ENCODE results near the gene C1QC. TPM values are rescaled to one million over a fixed set of nuclear protein-coding genes. Genes with fewer than 3 reads are reported as not detected.

Gene C1QC
- total RNA-seq, 3 donors from 2014 or later: 0.38 to 0.74 (median 0.68) TPM

DNA sequence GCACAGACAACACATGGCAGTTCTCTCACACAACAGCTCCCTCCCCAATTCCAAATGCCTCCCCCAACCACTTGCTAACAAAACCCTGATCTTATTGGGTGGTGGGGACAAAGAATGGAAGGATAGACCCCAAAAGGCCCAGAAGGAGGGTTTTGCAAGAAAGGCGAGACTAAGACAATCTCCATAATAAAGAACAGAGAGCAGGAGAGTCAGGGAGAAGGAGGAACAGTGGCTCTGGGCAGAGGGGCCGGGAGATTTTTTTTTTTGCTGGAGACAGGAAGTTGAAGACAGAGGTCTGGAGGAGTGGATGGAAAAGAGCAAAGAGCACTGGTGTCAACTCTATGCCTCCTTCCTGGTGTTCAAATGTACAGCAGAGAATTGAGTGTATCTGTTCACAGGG lies 13.5 kb upstream of the C1QC start:
- H3K4me3 Mint-ChIP-seq: no peak overlapping the region
- ATAC-seq (no peak), DNase-seq (no peak)
- H3K27me3 Mint-ChIP-seq (ENCODE audit: low read depth): peaks cover 37% of the 10 kb centered on the region
- no peaks in the 10 kb centered on the region for H3K9me3 Mint-ChIP-seq
- H3K4me1 Mint-ChIP-seq (ENCODE audit: low read depth): no peaks in the 10 kb centered on the region
- H3K36me3 Mint-ChIP-seq (ENCODE audit: insufficient read depth): no peaks in the 10 kb centered on the region

DNA sequence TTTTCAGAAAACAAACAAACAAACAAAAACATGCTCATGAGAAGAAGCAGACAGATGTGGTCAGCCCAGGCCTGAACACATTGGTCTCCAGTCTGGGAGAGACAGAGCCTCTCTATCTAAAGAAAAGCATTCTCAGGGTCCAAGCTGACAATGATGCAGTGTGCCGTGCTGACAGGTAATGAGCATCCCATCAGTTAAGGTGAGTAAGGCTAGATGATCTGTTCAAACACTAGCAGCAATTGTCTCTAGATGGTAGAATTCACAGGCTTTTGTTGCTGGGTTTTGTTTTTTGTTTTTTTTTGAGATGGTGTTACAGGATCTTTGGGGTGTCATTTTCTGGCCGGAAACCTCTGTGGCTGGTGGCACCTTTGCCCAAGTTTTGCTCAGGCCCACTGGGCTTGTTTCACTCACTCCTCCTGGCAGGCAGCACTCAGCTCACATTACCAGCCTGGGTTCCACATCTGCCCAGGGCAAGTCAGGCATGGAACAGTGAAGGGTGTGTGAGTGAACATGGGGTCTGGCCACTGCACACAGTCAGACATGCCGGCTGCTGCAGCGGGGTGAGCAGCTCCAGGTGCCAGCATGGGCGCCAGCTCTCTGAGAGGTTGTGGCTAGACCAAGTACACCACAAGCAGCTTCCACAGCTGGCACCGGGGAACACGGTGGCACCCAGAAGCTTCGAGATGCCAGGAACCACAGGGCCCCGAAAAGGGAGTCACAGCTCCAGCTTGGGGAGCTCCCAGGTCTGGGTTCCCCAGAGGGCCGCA lies 9.6 kb upstream of the C1QC start:
- Mint-ChIP-seq H3K9me3 (no peaks in the 10 kb centered on the region), H3K4me3 (no peak overlapping the region), H3K4me1 (ENCODE audit: low read depth) (no peaks in the 10 kb centered on the region), H3K36me3 (ENCODE audit: insufficient read depth) (no peaks in the 10 kb centered on the region), H3K27me3 (ENCODE audit: low read depth) (peaks cover 20% of the 10 kb centered on the region)
- DNase-seq: no peak
- no peak for ATAC-seq

DNA sequence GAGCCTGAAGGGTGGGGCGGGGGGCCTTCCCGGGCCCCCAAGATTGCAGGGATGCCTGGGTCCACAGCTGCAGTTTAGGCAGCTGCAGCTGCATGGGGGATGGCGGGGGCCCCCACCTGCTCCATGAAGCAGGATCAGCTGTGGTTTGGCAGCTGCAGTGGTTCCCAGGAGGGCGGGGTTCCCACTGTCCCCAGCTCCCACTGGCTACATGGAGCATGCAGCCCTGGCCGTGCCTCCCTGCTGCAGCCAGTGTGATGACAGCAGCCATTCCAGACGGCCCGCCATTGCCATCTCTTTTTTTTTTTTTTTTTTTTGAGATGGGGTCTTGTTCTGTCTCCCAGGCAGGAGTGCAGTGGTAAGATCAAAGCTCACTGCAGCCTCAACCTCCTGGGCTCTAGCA lies 8.0 kb upstream of the C1QC start:
- Mint-ChIP-seq H3K27me3 (ENCODE audit: low read depth) (peaks cover 15% of the 10 kb centered on the region), H3K4me3 (no peak overlapping the region), H3K4me1 (ENCODE audit: low read depth) (no peaks in the 10 kb centered on the region), H3K36me3 (ENCODE audit: insufficient read depth) (no peaks in the 10 kb centered on the region), H3K9me3 (no peaks in the 10 kb centered on the region)
- DNase-seq (no peak), ATAC-seq (no peak)

DNA sequence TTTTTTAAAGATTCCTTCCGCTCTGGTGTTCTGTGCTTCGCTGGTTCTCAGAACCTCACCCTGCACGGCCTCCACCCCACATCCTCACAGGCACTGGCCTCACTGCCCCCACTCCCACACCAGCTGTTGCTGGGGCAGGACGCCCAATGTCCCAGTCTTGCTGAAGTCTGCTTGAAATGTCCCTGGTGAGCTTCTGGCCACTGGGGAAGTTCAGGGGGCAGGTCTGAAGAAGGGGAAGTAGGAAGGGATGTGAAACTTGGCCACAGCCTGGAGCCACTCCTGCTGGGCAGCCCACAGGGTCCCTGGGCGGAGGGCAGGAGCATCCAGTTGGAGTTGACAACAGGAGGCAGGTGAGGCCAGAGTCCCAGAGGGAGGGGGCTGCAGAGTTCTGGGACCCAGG lies 7.1 kb upstream of the C1QC start, which contains the start of gene C1QA:
Gene C1QA (plus strand): TSS at position 276 of the 400 bp plus-strand sequence. CDS start 989 bp downstream, outside the sequence.
- peaks cover 18% of the 10 kb centered on the region for H3K27me3 Mint-ChIP-seq (ENCODE audit: low read depth)
- no peak for DNase-seq

DNA sequence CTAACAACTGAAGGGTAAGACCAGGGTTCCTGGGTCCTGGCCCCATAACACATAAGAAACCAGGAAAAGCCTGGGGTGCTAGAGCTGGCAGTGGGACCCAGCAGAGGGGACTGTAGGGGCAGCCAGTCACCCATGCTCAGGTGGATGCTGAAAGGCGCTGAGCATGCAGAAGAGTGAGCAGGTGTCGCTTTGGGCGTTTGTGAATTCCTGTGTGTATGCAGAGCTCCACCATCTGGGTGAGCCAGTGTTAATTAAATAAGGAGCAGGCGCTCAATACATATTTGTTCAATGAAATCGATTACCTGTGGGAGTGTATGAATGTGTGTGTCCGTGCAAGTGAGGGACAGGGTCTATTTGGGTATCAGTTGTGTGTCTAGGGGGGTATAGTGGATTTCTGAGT lies 6.5 kb upstream of the C1QC start:
- H3K36me3 Mint-ChIP-seq (ENCODE audit: insufficient read depth): no peaks in the 10 kb centered on the region
- H3K9me3 Mint-ChIP-seq: no peaks in the 10 kb centered on the region
- DNase-seq (no peak), ATAC-seq (no peak)
- H3K4me1 Mint-ChIP-seq (ENCODE audit: low read depth): no peaks in the 10 kb centered on the region
- peaks cover 20% of the 10 kb centered on the region for H3K27me3 Mint-ChIP-seq (ENCODE audit: low read depth)
- no peak overlapping the region for H3K4me3 Mint-ChIP-seq

More for the DNA sequence above, 7.1 kb upstream of the C1QC start, which contains the start of gene C1QA:
- Mint-ChIP-seq H3K36me3 (ENCODE audit: insufficient read depth) (no peaks in the 10 kb centered on the region), H3K4me3 (no peak within 1 kb of the TSS), H3K4me1 (ENCODE audit: low read depth) (no peaks in the 10 kb centered on the region), H3K9me3 (no peaks in the 10 kb centered on the region)
- ATAC-seq: no peak

DNA sequence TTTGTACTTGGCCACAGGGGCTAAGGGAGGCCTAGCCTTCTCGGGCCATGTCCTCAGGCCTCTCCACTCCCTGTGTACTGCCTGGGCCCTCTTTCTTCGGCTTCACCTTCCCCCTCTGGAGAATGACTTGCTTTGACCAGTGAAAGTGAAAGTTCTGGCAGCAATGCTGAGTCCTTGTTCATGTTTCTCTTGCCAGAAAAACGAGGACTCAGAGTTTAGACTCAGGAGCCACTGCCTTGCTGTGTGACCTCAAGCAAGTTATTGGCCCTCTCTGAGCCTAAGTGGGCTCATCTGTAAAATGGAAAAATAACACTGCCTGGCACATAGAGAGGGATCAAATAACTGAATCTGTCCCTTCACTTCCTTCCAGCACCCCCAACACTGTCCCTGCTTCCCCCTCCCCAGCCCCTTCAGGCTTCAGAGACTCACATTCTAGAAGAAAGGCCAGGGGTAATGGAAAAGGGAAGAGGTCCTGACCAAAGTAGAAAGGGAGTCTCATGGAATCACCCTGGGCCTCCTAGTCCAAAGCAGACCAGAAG lies 5.5 kb upstream of the C1QC start:
- H3K36me3 Mint-ChIP-seq (ENCODE audit: insufficient read depth): no peaks in the 10 kb centered on the region
- no peaks in the 10 kb centered on the region for H3K9me3 Mint-ChIP-seq
- no peaks in the 10 kb centered on the region for H3K4me1 Mint-ChIP-seq (ENCODE audit: low read depth)
- ATAC-seq (no peak), DNase-seq (no peak)
- H3K4me3 Mint-ChIP-seq: no peak overlapping the region
- peaks cover 22% of the 10 kb centered on the region for H3K27me3 Mint-ChIP-seq (ENCODE audit: low read depth)

DNA sequence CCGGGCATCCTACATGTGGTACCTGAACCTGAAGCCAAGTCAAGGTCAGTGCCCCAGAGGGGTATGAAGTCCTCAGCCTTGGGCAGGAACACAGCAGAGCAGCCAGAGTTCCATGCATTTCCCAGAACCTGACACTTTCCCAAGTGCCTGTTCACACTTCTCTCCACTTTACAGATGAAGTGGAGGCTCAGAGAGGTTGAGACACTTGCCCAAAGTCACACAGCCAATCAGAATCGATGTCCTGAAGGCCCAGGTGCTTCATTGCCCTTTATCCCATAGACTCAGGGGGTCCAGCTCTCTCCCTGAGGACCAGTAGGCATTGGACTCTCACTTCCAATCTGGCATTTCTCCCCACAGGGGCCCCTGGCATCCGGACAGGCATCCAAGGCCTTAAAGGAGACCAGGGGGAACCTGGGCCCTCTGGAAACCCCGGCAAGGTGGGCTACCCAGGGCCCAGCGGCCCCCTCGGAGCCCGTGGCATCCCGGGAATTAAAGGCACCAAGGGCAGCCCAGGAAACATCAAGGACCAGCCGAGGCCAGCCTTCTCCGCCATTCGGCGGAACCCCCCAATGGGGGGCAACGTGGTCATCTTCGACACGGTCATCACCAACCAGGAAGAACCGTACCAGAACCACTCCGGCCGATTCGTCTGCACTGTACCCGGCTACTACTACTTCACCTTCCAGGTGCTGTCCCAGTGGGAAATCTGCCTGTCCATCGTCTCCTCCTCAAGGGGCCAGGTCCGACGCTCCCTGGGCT lies 4.8 kb upstream of the C1QC start:
- Mint-ChIP-seq H3K9me3 (no peaks in the 10 kb centered on the region), H3K4me1 (ENCODE audit: low read depth) (no peaks in the 10 kb centered on the region), H3K27me3 (ENCODE audit: low read depth) (peaks cover 24% of the 10 kb centered on the region), H3K36me3 (ENCODE audit: insufficient read depth) (no peaks in the 10 kb centered on the region), H3K4me3 (no peak overlapping the region)
- DNase-seq (no peak), ATAC-seq (no peak)

DNA sequence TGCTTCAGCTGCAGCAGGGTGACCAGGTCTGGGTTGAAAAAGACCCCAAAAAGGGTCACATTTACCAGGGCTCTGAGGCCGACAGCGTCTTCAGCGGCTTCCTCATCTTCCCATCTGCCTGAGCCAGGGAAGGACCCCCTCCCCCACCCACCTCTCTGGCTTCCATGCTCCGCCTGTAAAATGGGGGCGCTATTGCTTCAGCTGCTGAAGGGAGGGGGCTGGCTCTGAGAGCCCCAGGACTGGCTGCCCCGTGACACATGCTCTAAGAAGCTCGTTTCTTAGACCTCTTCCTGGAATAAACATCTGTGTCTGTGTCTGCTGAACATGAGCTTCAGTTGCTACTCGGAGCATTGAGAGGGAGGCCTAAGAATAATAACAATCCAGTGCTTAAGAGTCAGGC lies 4.1 kb upstream of the C1QC start:
- Mint-ChIP-seq H3K4me1 (ENCODE audit: low read depth) (no peaks in the 10 kb centered on the region), H3K27me3 (ENCODE audit: low read depth) (peaks cover 26% of the 10 kb centered on the region), H3K9me3 (no peaks in the 10 kb centered on the region), H3K4me3 (no peak overlapping the region), H3K36me3 (ENCODE audit: insufficient read depth) (no peaks in the 10 kb centered on the region)
- ATAC-seq (no peak), DNase-seq (no peak)

- no peak overlapping the region for H3K4me3 Mint-ChIP-seq
- H3K9me3 Mint-ChIP-seq: no peaks in the 10 kb centered on the region
- ATAC-seq (no peak), DNase-seq (no peak)
- H3K4me1 Mint-ChIP-seq (ENCODE audit: low read depth): no peaks in the 10 kb centered on the region
- peaks cover 37% of the 10 kb centered on the region for H3K27me3 Mint-ChIP-seq (ENCODE audit: low read depth)
- H3K36me3 Mint-ChIP-seq (ENCODE audit: insufficient read depth): no peaks in the 10 kb centered on the region
Observed at GRCh38 chr1:22641247-22641646, 2.2 kb upstream of the C1QC start.

DNA sequence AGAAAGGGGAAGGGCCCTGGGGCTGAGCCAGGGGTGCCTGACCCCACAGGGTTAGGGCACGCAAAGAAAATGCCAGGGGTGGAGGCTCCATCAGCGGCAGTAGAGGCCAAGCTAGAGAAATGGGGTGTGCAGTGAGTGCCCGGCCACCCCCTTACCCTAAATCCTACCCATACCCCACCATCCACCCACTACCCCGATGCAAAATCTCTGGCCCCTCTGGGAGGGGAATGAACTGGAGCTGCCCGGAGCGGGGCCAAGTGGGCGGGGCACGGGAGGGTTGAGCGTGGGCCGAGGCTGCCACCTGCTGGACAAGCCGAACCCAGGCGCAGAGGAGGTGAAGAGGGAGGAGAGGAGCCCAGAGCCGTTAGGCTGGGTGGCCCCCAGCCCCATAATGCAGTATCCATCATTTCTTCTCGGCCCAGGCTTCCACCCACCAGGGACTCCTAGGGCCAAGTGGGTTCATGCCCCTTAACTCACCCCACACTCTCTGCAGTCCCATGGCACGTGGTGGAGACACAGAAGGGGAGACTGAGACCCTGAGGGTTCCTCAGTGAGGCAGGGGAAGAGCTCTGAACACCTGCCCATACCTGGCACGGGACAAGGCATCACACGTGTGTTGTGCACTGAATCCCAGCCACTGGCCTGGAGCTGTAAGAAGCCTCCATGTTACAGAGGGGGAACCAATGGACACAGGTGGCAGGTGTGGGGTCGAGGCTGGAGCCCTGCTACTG lies 1.4 kb upstream of the C1QC start:
- Mint-ChIP-seq H3K4me3 (no peak overlapping the region), H3K4me1 (ENCODE audit: low read depth) (no peaks in the 10 kb centered on the region), H3K36me3 (ENCODE audit: insufficient read depth) (no peaks in the 10 kb centered on the region), H3K27me3 (ENCODE audit: low read depth) (peaks cover 36% of the 10 kb centered on the region), H3K9me3 (no peaks in the 10 kb centered on the region)
- peak; percentile 79 to 89 for ATAC-seq
- DNase-seq: peak; percentile 62

- no peaks in the 10 kb centered on the region for H3K4me1 Mint-ChIP-seq (ENCODE audit: low read depth)
- H3K27me3 Mint-ChIP-seq (ENCODE audit: low read depth): peaks cover 34% of the 10 kb centered on the region
- DNase-seq: no peak
- no peaks in the 10 kb centered on the region for H3K36me3 Mint-ChIP-seq (ENCODE audit: insufficient read depth)
- H3K4me3 Mint-ChIP-seq: no peak overlapping the region
- H3K9me3 Mint-ChIP-seq: no peaks in the 10 kb centered on the region
- ATAC-seq: no peak
Observed at GRCh38 chr1:22643928-22644327, 495 bp downstream of the C1QC start.

- DNase-seq (no peak), ATAC-seq (no peak)
- H3K4me1 Mint-ChIP-seq (ENCODE audit: low read depth): no peaks in the 10 kb centered on the region
- no peaks in the 10 kb centered on the region for H3K36me3 Mint-ChIP-seq (ENCODE audit: insufficient read depth)
- no peak overlapping the region for H3K4me3 Mint-ChIP-seq
- H3K27me3 Mint-ChIP-seq (ENCODE audit: low read depth): peaks cover 31% of the 10 kb centered on the region
- H3K9me3 Mint-ChIP-seq: no peaks in the 10 kb centered on the region
Observed at GRCh38 chr1:22645931-22646330, 2.5 kb downstream of the C1QC start.

GRCh38 chr1:22646384-22646783 lies 3.0 kb downstream of the C1QC start:
- Mint-ChIP-seq H3K36me3 (ENCODE audit: insufficient read depth) (no peaks in the 10 kb centered on the region), H3K4me1 (ENCODE audit: low read depth) (no peaks in the 10 kb centered on the region), H3K4me3 (no peak overlapping the region), H3K9me3 (no peaks in the 10 kb centered on the region), H3K27me3 (ENCODE audit: low read depth) (peaks cover 27% of the 10 kb centered on the region)
- no peak for DNase-seq
- no peak for ATAC-seq

DNA sequence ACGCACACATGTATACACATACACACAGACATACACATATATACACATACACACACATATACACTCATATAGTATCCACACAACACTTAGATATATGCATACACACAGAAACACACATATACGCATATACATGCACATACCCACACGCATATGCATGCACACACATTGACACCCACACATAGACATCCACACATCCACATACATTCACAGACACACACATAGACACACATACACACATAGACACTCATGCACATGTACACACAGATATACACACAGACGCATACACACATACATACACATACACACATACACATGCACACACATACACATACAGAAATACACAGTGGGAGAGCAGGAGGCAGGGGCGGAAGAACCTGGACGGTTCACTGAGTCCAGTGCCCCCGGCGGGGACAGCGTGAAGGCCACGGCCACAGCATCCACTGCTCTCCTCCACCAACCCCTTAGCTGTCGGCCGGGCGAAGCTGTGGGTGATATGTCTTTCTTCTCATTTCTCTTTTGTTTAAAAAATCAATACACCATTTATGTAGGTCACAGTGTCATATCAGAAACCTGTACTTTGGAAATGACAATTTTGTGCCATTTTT lies 6.8 kb downstream of the C1QC start:
- H3K36me3 Mint-ChIP-seq (ENCODE audit: insufficient read depth): no peaks in the 10 kb centered on the region
- DNase-seq: no peak
- H3K4me1 Mint-ChIP-seq (ENCODE audit: low read depth): no peaks in the 10 kb centered on the region
- H3K4me3 Mint-ChIP-seq: no peak overlapping the region
- no peak for ATAC-seq
- peaks cover 17% of the 10 kb centered on the region for H3K27me3 Mint-ChIP-seq (ENCODE audit: low read depth)
- H3K9me3 Mint-ChIP-seq: no peaks in the 10 kb centered on the region
